A673 (cell line): ENCODE measurements around the gene SNF8.

Source experiments
- EZH2 ChIP-seq: fragments of 200-600 bp; sonication (generic); IDR thresholded peaks from 2 replicates; pipeline ENCODE4 v1.6.1; 2017; ENCODE audit warnings: borderline replicate concordance, low read depth, mild to moderate bottlenecking, mixed read lengths, antibody characterized with exemption, low read length; ENCODE audit not compliant: poor library complexity, severe bottlenecking
- TF ChIP-seq, protein P1 (sequence below): fragments of 300-800, 200-600 bp; sonication (generic); conservative IDR thresholded peaks from 2 replicates; pipeline ENCODE4 v1.5.1; 2017; ENCODE audit warnings: low read depth, mild to moderate bottlenecking, antibody characterized with exemption, low read length, moderate library complexity, mixed read lengths

DNA sequence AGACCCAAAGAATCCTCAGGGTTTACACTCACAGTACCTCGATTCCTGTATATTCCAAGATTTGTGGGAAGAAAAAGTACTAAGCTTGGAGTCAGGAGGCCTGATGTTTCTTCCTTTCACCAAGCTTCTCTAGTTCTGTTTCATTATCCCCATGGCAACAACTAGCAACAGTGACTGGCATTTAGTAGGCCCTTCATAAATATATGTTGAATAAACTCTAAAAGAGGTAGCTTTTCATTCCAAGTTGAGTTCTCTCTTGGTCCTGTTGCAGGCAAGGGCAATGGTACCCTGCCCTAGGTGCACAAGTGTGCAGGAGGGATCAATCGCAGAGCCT is 37.0 kb downstream of the SNF8 start:
- no peak for TF ChIP-seq EZH2
- TF ChIP-seq, protein P1, sequence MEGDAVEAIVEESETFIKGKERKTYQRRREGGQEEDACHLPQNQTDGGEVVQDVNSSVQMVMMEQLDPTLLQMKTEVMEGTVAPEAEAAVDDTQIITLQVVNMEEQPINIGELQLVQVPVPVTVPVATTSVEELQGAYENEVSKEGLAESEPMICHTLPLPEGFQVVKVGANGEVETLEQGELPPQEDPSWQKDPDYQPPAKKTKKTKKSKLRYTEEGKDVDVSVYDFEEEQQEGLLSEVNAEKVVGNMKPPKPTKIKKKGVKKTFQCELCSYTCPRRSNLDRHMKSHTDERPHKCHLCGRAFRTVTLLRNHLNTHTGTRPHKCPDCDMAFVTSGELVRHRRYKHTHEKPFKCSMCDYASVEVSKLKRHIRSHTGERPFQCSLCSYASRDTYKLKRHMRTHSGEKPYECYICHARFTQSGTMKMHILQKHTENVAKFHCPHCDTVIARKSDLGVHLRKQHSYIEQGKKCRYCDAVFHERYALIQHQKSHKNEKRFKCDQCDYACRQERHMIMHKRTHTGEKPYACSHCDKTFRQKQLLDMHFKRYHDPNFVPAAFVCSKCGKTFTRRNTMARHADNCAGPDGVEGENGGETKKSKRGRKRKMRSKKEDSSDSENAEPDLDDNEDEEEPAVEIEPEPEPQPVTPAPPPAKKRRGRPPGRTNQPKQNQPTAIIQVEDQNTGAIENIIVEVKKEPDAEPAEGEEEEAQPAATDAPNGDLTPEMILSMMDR = no peak
